Right renal cortex interstitium (tissue), 3 donors: Measurements from ENCODE around the gene CCDC91. TPM values are rescaled to one million over a fixed set of nuclear protein-coding genes. Genes with fewer than 3 reads are reported as not detected.

ENCODE experiments used
- DNase-seq, 3 donors: peaks; one replicate each; pipeline ENCODE4 v3.0.0-alpha.2; 2013; ENCODE audit warnings: low read depth in 3 of 3, low spot score in 2 of 3
- polyA plus RNA-seq, 3 donors: library from polyadenylated mRNA; unstranded; fragments of 120-200 nt; gene quantifications; one replicate each; pipeline ENCODE4 v1.2.1, GENCODE V29; 2013; ENCODE audit not compliant: insufficient read length in 3 of 3

The CCDC91 gene
- polyA plus RNA-seq = 10 to 100 TPM; 34.3 to 37.2 (median 34.7) TPM

- peak; percentile 73 to 79 (median 74) for DNase-seq
Observed at GRCh38 chr12:28190321-28191050, at the start of gene CCDC91. Gene CCDC91, plus strand, starts transcription at chr12:28190456. Its CDS starts 66,760 bp downstream, at chr12:28257216.

GRCh38 chr12:28144059-28144458 is 46.2 kb upstream of the CCDC91 start:
- DNase-seq = no peak

- DNase-seq = no peak
Observed at GRCh38 chr12:28144532-28144931, 45.7 kb upstream of the CCDC91 start.

GRCh38 chr12:28145216-28145615 is 45.0 kb upstream of the CCDC91 start:
- DNase-seq = no peak

- no peak for DNase-seq
Observed at GRCh38 chr12:28149279-28149678, 41.0 kb upstream of the CCDC91 start.

GRCh38 chr12:28156362-28156761 is 33.9 kb upstream of the CCDC91 start:
- no peak for DNase-seq

- no peak for DNase-seq
Observed at GRCh38 chr12:28156804-28157203, 33.5 kb upstream of the CCDC91 start.

- no peak for DNase-seq
Observed at GRCh38 chr12:28158353-28158752, 31.9 kb upstream of the CCDC91 start.

- no peak for DNase-seq
Observed at GRCh38 chr12:28159688-28160087, 30.6 kb upstream of the CCDC91 start.

GRCh38 chr12:28161697-28162096 is 28.6 kb upstream of the CCDC91 start:
- DNase-seq = no peak

GRCh38 chr12:28162697-28163096 is 27.6 kb upstream of the CCDC91 start:
- no peak for DNase-seq

- no peak for DNase-seq
Observed at GRCh38 chr12:28164644-28165275, 25.5 kb upstream of the CCDC91 start.

GRCh38 chr12:28167981-28168485 is 22.2 kb upstream of the CCDC91 start:
- no peak for DNase-seq

- DNase-seq = no peak
Observed at GRCh38 chr12:28171356-28172060, 18.7 kb upstream of the CCDC91 start.

- no peak for DNase-seq
Observed at GRCh38 chr12:28172434-28173030, 17.7 kb upstream of the CCDC91 start.

GRCh38 chr12:28173440-28173839 is 16.8 kb upstream of the CCDC91 start:
- no peak for DNase-seq

GRCh38 chr12:28175098-28175589 is 15.1 kb upstream of the CCDC91 start:
- no peak for DNase-seq

- no peak for DNase-seq
Observed at GRCh38 chr12:28176295-28176694, 14.0 kb upstream of the CCDC91 start.

- DNase-seq = no peak
Observed at GRCh38 chr12:28177461-28177860, 12.8 kb upstream of the CCDC91 start.

GRCh38 chr12:28177905-28178304 is 12.4 kb upstream of the CCDC91 start:
- peak in 2 of 3 donors; percentile 20 to 29 for DNase-seq

- DNase-seq = no peak
Observed at GRCh38 chr12:28178775-28179174, 11.5 kb upstream of the CCDC91 start.
